HEK293 (cell line): ENCODE data around the gene RXFP4.

Source experiments
- GFI1B ChIP-seq: fragments of 450-650 bp; formaldehyde crosslinking; IDR thresholded peaks from 2 replicates; pipeline ENCODE4 v1.5.1; 2016; ENCODE audit warnings: missing biosample characterization, missing genetic modification characterization
- GLIS2 ChIP-seq: fragments of 450-650 bp; formaldehyde crosslinking; IDR thresholded peaks from 2 replicates; pipeline ENCODE4 v1.5.1; 2016; ENCODE audit warnings: missing biosample characterization, missing genetic modification characterization
- PRDM1 ChIP-seq: fragments of 450-650 bp; formaldehyde crosslinking; IDR thresholded peaks from 2 replicates; pipeline ENCODE4; 2016; ENCODE audit warnings: missing biosample characterization, missing genetic modification characterization
- REPIN1 ChIP-seq: fragments of 450-650 bp; formaldehyde crosslinking; IDR thresholded peaks from 2 replicates; pipeline ENCODE4 v1.5.1; 2017; ENCODE audit warnings: missing biosample characterization, missing genetic modification characterization, low read depth
- SP3 ChIP-seq: fragments of 450-650 bp; formaldehyde crosslinking; IDR thresholded peaks from 2 replicates; pipeline ENCODE4 v1.5.1; 2016; ENCODE audit warnings: missing biosample characterization, missing genetic modification characterization
- SP7 ChIP-seq: fragments of 450-650 bp; formaldehyde crosslinking; IDR thresholded peaks from 2 replicates; pipeline ENCODE4 v1.5.1; 2016; ENCODE audit warnings: missing biosample characterization, missing genetic modification characterization
- ZBTB1 ChIP-seq: fragments of 450-650 bp; formaldehyde crosslinking; IDR thresholded peaks from 2 replicates; pipeline ENCODE4 v1.5.1; 2016; ENCODE audit warnings: missing biosample characterization, missing genetic modification characterization
- ZFP69B ChIP-seq: fragments of 450-650 bp; formaldehyde crosslinking; IDR thresholded peaks from 2 replicates; pipeline ENCODE4 v1.5.1; 2016; ENCODE audit warnings: missing biosample characterization, missing genetic modification characterization
- ZNF157 ChIP-seq: fragments of 450-650 bp; formaldehyde crosslinking; IDR thresholded peaks from 2 replicates; pipeline ENCODE4 v1.5.1; 2016; ENCODE audit warnings: missing biosample characterization, missing genetic modification characterization
- ZNF175 ChIP-seq: fragments of 450-650 bp; formaldehyde crosslinking; IDR thresholded peaks from 2 replicates; pipeline ENCODE4 v1.5.1; 2016; ENCODE audit warnings: missing biosample characterization, missing genetic modification characterization
- ZNF184 ChIP-seq: fragments of 450-650 bp; IDR thresholded peaks from 2 replicates; pipeline ENCODE4 v1.5.1; 2018; ENCODE audit warnings: missing biosample characterization, mild to moderate bottlenecking, missing genetic modification characterization
- ZNF2 ChIP-seq: fragments of 450-650 bp; formaldehyde crosslinking; IDR thresholded peaks from 2 replicates; pipeline ENCODE4 v1.5.1; 2016; ENCODE audit warnings: missing biosample characterization, missing genetic modification characterization
- ZNF211 ChIP-seq: fragments of 450-650 bp; formaldehyde crosslinking; IDR thresholded peaks from 2 replicates; pipeline ENCODE4 v1.5.1; 2016; ENCODE audit warnings: low read depth, missing biosample characterization, missing genetic modification characterization
- ZNF324 ChIP-seq: fragments of 450-650 bp; formaldehyde crosslinking; IDR thresholded peaks from 2 replicates; pipeline ENCODE4 v1.5.1; 2016; ENCODE audit warnings: missing biosample characterization, missing genetic modification characterization
- ZNF391 ChIP-seq: fragments of 450-650 bp; formaldehyde crosslinking; IDR thresholded peaks from 2 replicates; pipeline ENCODE4 v1.5.1; 2016; ENCODE audit warnings: low read depth, missing biosample characterization, missing genetic modification characterization, borderline replicate concordance
- ZNF404 ChIP-seq: fragments of 450-650 bp; formaldehyde crosslinking; IDR thresholded peaks from 2 replicates; pipeline ENCODE4 v1.5.1; 2017; ENCODE audit warnings: missing biosample characterization, missing genetic modification characterization
- ZNF529 ChIP-seq: fragments of 450-650 bp; formaldehyde crosslinking; IDR thresholded peaks from 2 replicates; pipeline ENCODE4 v1.5.1; 2017; ENCODE audit warnings: missing genetic modification characterization, missing biosample characterization; ENCODE audit not compliant: insufficient replicate concordance
- ZNF571 ChIP-seq: fragments of 450-650 bp; formaldehyde crosslinking; IDR thresholded peaks from 2 replicates; pipeline ENCODE4 v1.5.0; 2017; ENCODE audit warnings: missing biosample characterization, missing genetic modification characterization
- ZNF585B ChIP-seq: fragments of 450-650 bp; formaldehyde crosslinking; IDR thresholded peaks from 2 replicates; pipeline ENCODE4 v1.5.1; 2016; ENCODE audit warnings: missing biosample characterization, missing genetic modification characterization
- ZNF629 ChIP-seq: fragments of 450-650 bp; formaldehyde crosslinking; IDR thresholded peaks from 2 replicates; pipeline ENCODE4 v1.5.1; 2017; ENCODE audit warnings: missing biosample characterization, missing genetic modification characterization
- ZNF777 ChIP-seq: fragments of 450-650 bp; formaldehyde crosslinking; IDR thresholded peaks from 2 replicates; pipeline ENCODE4 v1.5.1; 2017; ENCODE audit warnings: missing biosample characterization, missing genetic modification characterization, borderline replicate concordance
- ZNF843 ChIP-seq: fragments of 450-650 bp; formaldehyde crosslinking; IDR thresholded peaks from 2 replicates; pipeline ENCODE4 v1.5.1; 2016; ENCODE audit warnings: missing biosample characterization, missing genetic modification characterization
- TF ChIP-seq, protein P1 (sequence below): fragments of 450-650 bp; IDR thresholded peaks from 2 replicates; pipeline ENCODE4 v1.5.1; 2018; ENCODE audit warnings: missing biosample characterization, mild to moderate bottlenecking, missing genetic modification characterization
- TF ChIP-seq, protein P2 (sequence below): fragments of 450-650 bp; formaldehyde crosslinking; IDR thresholded peaks from 2 replicates; pipeline ENCODE4 v1.5.1; 2017; ENCODE audit warnings: missing biosample characterization, missing genetic modification characterization
- TF ChIP-seq, protein P3 (sequence below): fragments of 450-650 bp; formaldehyde crosslinking; IDR thresholded peaks from 2 replicates; pipeline ENCODE4 v1.5.1; 2016; ENCODE audit warnings: missing biosample characterization, missing genetic modification characterization
- TF ChIP-seq, protein P4 (sequence below): fragments of 450-650 bp; formaldehyde crosslinking; IDR thresholded peaks from 2 replicates; pipeline ENCODE4 v1.5.1; 2016; ENCODE audit warnings: missing biosample characterization, missing genetic modification characterization

The RXFP4 gene

DNA sequence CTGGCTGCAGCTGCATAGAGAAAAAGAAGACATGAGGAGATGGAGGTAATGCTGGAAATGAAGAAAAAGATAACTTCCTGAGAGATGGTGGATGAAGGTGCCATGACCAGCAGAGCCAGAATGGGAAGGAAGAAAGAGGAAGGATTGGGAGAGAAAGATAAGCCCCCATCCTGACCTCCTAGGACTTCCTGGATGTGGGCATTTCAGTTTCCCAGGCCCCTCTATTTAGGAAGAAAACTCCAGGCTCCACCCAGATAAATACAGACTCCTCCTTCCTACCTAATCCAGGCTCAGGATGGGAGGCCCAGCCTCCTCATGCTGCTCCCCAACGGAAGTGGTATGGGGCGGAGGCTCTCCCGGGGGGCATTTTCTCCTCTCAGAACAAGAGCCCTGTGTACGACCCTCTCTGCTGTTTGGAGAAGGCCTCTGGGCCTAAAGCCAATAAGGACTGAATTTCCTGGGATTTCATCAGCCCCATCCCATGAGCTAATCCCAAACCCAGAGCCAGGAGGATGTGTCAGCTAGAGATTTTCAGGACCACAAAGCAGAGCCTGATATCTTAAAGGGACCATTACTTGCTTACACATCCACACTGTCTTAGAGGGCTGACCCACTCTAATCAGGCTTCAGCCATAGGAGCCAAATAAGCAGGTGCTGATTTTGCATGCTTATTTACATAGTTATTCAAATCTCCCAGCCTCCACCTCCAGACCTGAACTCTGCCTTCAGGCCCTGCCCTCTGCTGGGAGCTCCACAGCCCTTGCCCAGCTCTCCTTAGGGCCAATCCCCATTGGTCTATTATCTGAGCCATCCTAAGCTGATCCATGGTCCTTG, 42.0 kb downstream of the RXFP4 start (continued):
- TF ChIP-seq, protein P1, sequence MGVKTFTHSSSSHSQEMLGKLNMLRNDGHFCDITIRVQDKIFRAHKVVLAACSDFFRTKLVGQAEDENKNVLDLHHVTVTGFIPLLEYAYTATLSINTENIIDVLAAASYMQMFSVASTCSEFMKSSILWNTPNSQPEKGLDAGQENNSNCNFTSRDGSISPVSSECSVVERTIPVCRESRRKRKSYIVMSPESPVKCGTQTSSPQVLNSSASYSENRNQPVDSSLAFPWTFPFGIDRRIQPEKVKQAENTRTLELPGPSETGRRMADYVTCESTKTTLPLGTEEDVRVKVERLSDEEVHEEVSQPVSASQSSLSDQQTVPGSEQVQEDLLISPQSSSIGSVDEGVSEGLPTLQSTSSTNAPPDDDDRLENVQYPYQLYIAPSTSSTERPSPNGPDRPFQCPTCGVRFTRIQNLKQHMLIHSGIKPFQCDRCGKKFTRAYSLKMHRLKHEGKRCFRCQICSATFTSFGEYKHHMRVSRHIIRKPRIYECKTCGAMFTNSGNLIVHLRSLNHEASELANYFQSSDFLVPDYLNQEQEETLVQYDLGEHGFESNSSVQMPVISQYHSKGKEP (tag by site-specific recombination), result peak; percentile 50; the same call in 1 of the 2 replicates
- TF ChIP-seq GFI1B (tag by site-specific recombination) (0 out of 2 replicates have a peak, but pooled peaks have one; percentile 11), ZNF2 (tag by site-specific recombination) (no peak), ZNF391 (no peak), REPIN1 (tag by site-specific recombination) (no peak), ZBTB1 (tag by site-specific recombination) (no peak), ZNF571 (tag by site-specific recombination) (no peak), SP7 (tag by site-specific recombination) (peak; percentile 85), ZNF211 (tag by site-specific recombination) (no peak), ZNF175 (tag by site-specific recombination) (no peak), ZNF184 (tag by site-specific recombination) (no peak), SP3 (tag by site-specific recombination) (peak; percentile 78), ZNF404 (no peak), GLIS2 (tag by site-specific recombination) (peak; percentile 55), ZNF777 (tag by site-specific recombination) (no peak), ZNF157 (tag by site-specific recombination) (no peak), ZNF324 (tag by site-specific recombination) (peak; percentile 87), ZNF629 (tag by site-specific recombination) (0 out of 2 replicates have a peak, but pooled peaks have one; percentile 16), PRDM1 (no peak), ZFP69B (tag by site-specific recombination) (0 out of 2 replicates have a peak, but pooled peaks have one; percentile 52), ZNF585B (tag by site-specific recombination) (no peak), ZNF843 (tag by site-specific recombination) (0 out of 2 replicates have a peak, but pooled peaks have one; percentile 24), ZNF529 (no peak)
- TF ChIP-seq, protein P2, sequence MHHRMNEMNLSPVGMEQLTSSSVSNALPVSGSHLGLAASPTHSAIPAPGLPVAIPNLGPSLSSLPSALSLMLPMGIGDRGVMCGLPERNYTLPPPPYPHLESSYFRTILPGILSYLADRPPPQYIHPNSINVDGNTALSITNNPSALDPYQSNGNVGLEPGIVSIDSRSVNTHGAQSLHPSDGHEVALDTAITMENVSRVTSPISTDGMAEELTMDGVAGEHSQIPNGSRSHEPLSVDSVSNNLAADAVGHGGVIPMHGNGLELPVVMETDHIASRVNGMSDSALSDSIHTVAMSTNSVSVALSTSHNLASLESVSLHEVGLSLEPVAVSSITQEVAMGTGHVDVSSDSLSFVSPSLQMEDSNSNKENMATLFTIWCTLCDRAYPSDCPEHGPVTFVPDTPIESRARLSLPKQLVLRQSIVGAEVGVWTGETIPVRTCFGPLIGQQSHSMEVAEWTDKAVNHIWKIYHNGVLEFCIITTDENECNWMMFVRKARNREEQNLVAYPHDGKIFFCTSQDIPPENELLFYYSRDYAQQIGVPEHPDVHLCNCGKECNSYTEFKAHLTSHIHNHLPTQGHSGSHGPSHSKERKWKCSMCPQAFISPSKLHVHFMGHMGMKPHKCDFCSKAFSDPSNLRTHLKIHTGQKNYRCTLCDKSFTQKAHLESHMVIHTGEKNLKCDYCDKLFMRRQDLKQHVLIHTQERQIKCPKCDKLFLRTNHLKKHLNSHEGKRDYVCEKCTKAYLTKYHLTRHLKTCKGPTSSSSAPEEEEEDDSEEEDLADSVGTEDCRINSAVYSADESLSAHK (tag by site-specific recombination), result peak; percentile 62; the same call in 1 of the 2 replicates
- TF ChIP-seq, protein P3, sequence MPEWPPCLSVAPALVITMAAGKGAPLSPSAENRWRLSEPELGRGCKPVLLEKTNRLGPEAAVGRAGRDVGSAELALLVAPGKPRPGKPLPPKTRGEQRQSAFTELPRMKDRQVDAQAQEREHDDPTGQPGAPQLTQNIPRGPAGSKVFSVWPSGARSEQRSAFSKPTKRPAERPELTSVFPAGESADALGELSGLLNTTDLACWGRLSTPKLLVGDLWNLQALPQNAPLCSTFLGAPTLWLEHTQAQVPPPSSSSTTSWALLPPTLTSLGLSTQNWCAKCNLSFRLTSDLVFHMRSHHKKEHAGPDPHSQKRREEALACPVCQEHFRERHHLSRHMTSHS, result no peak
- TF ChIP-seq, protein P4, sequence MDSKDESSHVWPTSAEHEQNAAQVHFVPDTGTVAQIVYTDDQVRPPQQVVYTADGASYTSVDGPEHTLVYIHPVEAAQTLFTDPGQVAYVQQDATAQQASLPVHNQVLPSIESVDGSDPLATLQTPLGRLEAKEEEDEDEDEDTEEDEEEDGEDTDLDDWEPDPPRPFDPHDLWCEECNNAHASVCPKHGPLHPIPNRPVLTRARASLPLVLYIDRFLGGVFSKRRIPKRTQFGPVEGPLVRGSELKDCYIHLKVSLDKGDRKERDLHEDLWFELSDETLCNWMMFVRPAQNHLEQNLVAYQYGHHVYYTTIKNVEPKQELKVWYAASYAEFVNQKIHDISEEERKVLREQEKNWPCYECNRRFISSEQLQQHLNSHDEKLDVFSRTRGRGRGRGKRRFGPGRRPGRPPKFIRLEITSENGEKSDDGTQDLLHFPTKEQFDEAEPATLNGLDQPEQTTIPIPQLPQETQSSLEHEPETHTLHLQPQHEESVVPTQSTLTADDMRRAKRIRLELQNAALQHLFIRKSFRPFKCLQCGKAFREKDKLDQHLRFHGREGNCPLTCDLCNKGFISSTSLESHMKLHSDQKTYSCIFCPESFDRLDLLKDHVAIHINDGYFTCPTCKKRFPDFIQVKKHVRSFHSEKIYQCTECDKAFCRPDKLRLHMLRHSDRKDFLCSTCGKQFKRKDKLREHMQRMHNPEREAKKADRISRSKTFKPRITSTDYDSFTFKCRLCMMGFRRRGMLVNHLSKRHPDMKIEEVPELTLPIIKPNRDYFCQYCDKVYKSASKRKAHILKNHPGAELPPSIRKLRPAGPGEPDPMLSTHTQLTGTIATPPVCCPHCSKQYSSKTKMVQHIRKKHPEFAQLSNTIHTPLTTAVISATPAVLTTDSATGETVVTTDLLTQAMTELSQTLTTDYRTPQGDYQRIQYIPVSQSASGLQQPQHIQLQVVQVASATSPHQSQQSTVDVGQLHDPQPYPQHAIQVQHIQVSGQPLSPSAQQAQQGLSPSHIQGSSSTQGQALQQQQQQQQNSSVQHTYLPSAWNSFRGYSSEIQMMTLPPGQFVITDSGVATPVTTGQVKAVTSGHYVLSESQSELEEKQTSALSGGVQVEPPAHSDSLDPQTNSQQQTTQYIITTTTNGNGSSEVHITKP (tag by site-specific recombination), result peak; percentile 94
